Mesothelial cell of epicardium (in vitro differentiated cells): ENCODE data around the gene DDX39B. TPM values are rescaled to one million over a fixed set of nuclear protein-coding genes. Genes with fewer than 3 reads are reported as not detected.

Experiments
- DNase-seq, 2 experiments: peaks; one replicate each; pipeline ENCODE4 v3.0.0; 2021; ENCODE audit warnings: low spot score in 2 of 2; ENCODE audit not compliant: unreplicated experiment in 2 of 2
- H3K27ac Mint-ChIP-seq: 2 replicates; pipeline ENCODE4 v1.8.0; 2021; ENCODE audit warnings: mixed read lengths
- H3K27me3 Mint-ChIP-seq: 2 replicates; pipeline ENCODE4 v1.8.0; 2021; ENCODE audit warnings: low read depth, mixed read lengths
- H3K36me3 Mint-ChIP-seq: 2 replicates; pipeline ENCODE4 v1.8.0; 2021; ENCODE audit warnings: mixed read lengths
- H3K4me1 Mint-ChIP-seq: 2 replicates; pipeline ENCODE4 v1.8.0; 2021; ENCODE audit warnings: mixed read lengths
- H3K4me3 Mint-ChIP-seq: 2 replicates; pipeline ENCODE4 v1.8.0; 2021; ENCODE audit warnings: mild to moderate bottlenecking, moderate library complexity, mixed read lengths
- H3K9me3 Mint-ChIP-seq: 2 replicates; pipeline ENCODE4 v1.8.0; 2021; ENCODE audit warnings: mixed read lengths
- CTCF ChIP-seq: fragments of 200-600 bp; sonication (generic); IDR thresholded peaks from one replicate; pipeline ENCODE4 v1.5.0; 2021; ENCODE audit warnings: antibody characterized with exemption; ENCODE audit not compliant: unreplicated experiment
- total RNA-seq: library from RNA; stranded (reverse); gene quantifications from 3 replicates; pipeline ENCODE4 v1.2.1, GENCODE V29; 2021

Gene DDX39B
- total RNA-seq, 1 donor from 2014 or later, result 649 TPM

GRCh38 chr6:31573239-31574105 lies 31.7 kb upstream of the DDX39B start:
- H3K27me3 Mint-ChIP-seq, result peaks cover 4% of the 10 kb centered on the region
- DNase-seq, result no peak
- peaks cover 5% of the 10 kb centered on the region for H3K4me1 Mint-ChIP-seq
- no peak for TF ChIP-seq CTCF
- H3K36me3 Mint-ChIP-seq, result no peaks in the 10 kb centered on the region
- no peak overlapping the region for H3K4me3 Mint-ChIP-seq
- H3K9me3 Mint-ChIP-seq, result no peaks in the 10 kb centered on the region
- no peak overlapping the region for H3K27ac Mint-ChIP-seq

GRCh38 chr6:31572041-31572911 lies 30.5 kb upstream of the DDX39B start, which contains the start of gene LTA:
Gene LTA, plus strand, starts transcription at chr6:31572289. Its CDS starts 454 bp downstream, at chr6:31572743.
- H3K27ac Mint-ChIP-seq, result no peak within 1 kb of the TSS
- H3K9me3 Mint-ChIP-seq, result no peaks in the 10 kb centered on the region
- no peaks in the 10 kb centered on the region for H3K36me3 Mint-ChIP-seq
- DNase-seq, result no peak
- no peak within 1 kb of the TSS for H3K4me3 Mint-ChIP-seq
- peaks cover 5% of the 10 kb centered on the region for H3K4me1 Mint-ChIP-seq
- H3K27me3 Mint-ChIP-seq, result peaks cover 7% of the 10 kb centered on the region
- TF ChIP-seq CTCF, result no peak

GRCh38 chr6:31569861-31570536 lies 28.2 kb upstream of the DDX39B start:
- Mint-ChIP-seq H3K9me3 (no peaks in the 10 kb centered on the region), H3K27me3 (peaks cover 7% of the 10 kb centered on the region), H3K27ac (no peak overlapping the region), H3K4me1 (no peaks in the 10 kb centered on the region), H3K36me3 (no peaks in the 10 kb centered on the region), H3K4me3 (no peak overlapping the region)
- no peak for DNase-seq
- no peak for TF ChIP-seq CTCF

- Mint-ChIP-seq H3K27ac (no peak overlapping the region), H3K27me3 (peaks cover 7% of the 10 kb centered on the region), H3K4me1 (no peaks in the 10 kb centered on the region), H3K36me3 (no peaks in the 10 kb centered on the region), H3K4me3 (no peak overlapping the region), H3K9me3 (no peaks in the 10 kb centered on the region)
- no peak for TF ChIP-seq CTCF
- no peak for DNase-seq
Observed at GRCh38 chr6:31568537-31568961, 26.7 kb upstream of the DDX39B start.

GRCh38 chr6:31567531-31568370 lies 25.9 kb upstream of the DDX39B start:
- peaks cover 7% of the 10 kb centered on the region for H3K27me3 Mint-ChIP-seq
- H3K27ac Mint-ChIP-seq, result no peak overlapping the region
- TF ChIP-seq CTCF, result no peak
- no peak for DNase-seq
- no peaks in the 10 kb centered on the region for H3K9me3 Mint-ChIP-seq
- no peaks in the 10 kb centered on the region for H3K36me3 Mint-ChIP-seq
- no peaks in the 10 kb centered on the region for H3K4me1 Mint-ChIP-seq
- no peak overlapping the region for H3K4me3 Mint-ChIP-seq
